ENCODE data around the gene CYP3A4.

GRCh38 chr7:99827040-99827778 lies 43.2 kb upstream of the CYP3A4 start:
- TF ChIP-seq, protein P1, sequence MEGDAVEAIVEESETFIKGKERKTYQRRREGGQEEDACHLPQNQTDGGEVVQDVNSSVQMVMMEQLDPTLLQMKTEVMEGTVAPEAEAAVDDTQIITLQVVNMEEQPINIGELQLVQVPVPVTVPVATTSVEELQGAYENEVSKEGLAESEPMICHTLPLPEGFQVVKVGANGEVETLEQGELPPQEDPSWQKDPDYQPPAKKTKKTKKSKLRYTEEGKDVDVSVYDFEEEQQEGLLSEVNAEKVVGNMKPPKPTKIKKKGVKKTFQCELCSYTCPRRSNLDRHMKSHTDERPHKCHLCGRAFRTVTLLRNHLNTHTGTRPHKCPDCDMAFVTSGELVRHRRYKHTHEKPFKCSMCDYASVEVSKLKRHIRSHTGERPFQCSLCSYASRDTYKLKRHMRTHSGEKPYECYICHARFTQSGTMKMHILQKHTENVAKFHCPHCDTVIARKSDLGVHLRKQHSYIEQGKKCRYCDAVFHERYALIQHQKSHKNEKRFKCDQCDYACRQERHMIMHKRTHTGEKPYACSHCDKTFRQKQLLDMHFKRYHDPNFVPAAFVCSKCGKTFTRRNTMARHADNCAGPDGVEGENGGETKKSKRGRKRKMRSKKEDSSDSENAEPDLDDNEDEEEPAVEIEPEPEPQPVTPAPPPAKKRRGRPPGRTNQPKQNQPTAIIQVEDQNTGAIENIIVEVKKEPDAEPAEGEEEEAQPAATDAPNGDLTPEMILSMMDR (IDR thresholded peaks at IDR 0.05; ENCODE audit: low read depth, low read length, poor library complexity, severe bottlenecking), result no peak
- no peak for TF ChIP-seq EZH2phosphoT487 (IDR thresholded peaks at IDR 0.05; ENCODE audit: borderline replicate concordance, low read length)
